ENCODE measurements around the gene AHRR. TPM values are rescaled to one million over a fixed set of nuclear protein-coding genes. Genes with fewer than 3 reads are reported as not detected.

AHRR gene
- total RNA-seq, 1 donor from 2014 or later = 0.53 TPM

- Histone ChIP-seq H3K4me3 (ENCODE audit: low read depth, low read length) (no peak overlapping the region), H3K36me3 (ENCODE audit: control insufficient read depth, insufficient read depth, low read length) (peaks cover 30% of the 10 kb centered on the region), H3K27me3 (ENCODE audit: control insufficient read depth, insufficient read depth, low read length) (no peaks in the 10 kb centered on the region)
- FAIRE-seq = no peak
- DNase-seq (ENCODE audit: low read depth) = no peak
- TF ChIP-seq CTCF (IDR thresholded peaks at IDR 0.05; ENCODE audit: insufficient read depth, low read length, severe bottlenecking) = no peak
Measured at GRCh38 chr5:313265-313664, 8.2 kb upstream of the AHRR start.

- Histone ChIP-seq H3K36me3 (ENCODE audit: control insufficient read depth, insufficient read depth, low read length) (peaks cover 29% of the 10 kb centered on the region), H3K4me3 (ENCODE audit: low read depth, low read length) (no peak overlapping the region), H3K27me3 (ENCODE audit: control insufficient read depth, insufficient read depth, low read length) (no peaks in the 10 kb centered on the region)
- TF ChIP-seq CTCF (IDR thresholded peaks at IDR 0.05; ENCODE audit: insufficient read depth, low read length, severe bottlenecking) = no peak
- FAIRE-seq (no peak), DNase-seq (ENCODE audit: low read depth) (no peak)
Measured at GRCh38 chr5:313806-314376, 7.6 kb upstream of the AHRR start.

GRCh38 chr5:314676-315487 lies 6.6 kb upstream of the AHRR start:
- FAIRE-seq (peak; percentile 32), DNase-seq (ENCODE audit: low read depth) (no peak)
- Histone ChIP-seq H3K36me3 (ENCODE audit: control insufficient read depth, insufficient read depth, low read length) (peaks cover 24% of the 10 kb centered on the region), H3K4me3 (ENCODE audit: low read depth, low read length) (no peak overlapping the region), H3K27me3 (ENCODE audit: control insufficient read depth, insufficient read depth, low read length) (peaks cover 4% of the 10 kb centered on the region)
- TF ChIP-seq CTCF (IDR thresholded peaks at IDR 0.05; ENCODE audit: insufficient read depth, low read length, severe bottlenecking) = no peak

- peaks cover 6% of the 10 kb centered on the region for H3K27me3 ChIP-seq (ENCODE audit: control insufficient read depth, insufficient read depth, low read length)
- H3K36me3 ChIP-seq (ENCODE audit: control insufficient read depth, insufficient read depth, low read length) = peaks cover 18% of the 10 kb centered on the region
- no peak overlapping the region for H3K4me3 ChIP-seq (ENCODE audit: low read depth, low read length)
- DNase-seq (ENCODE audit: low read depth) = no peak
- no peak for FAIRE-seq
- no peak for TF ChIP-seq CTCF (IDR thresholded peaks at IDR 0.05; ENCODE audit: insufficient read depth, low read length, severe bottlenecking)
Measured at GRCh38 chr5:315488-316209, 5.9 kb upstream of the AHRR start.

- DNase-seq (ENCODE audit: low read depth) = no peak
- no peak for TF ChIP-seq CTCF (IDR thresholded peaks at IDR 0.05; ENCODE audit: insufficient read depth, low read length, severe bottlenecking)
- H3K27me3 ChIP-seq (ENCODE audit: control insufficient read depth, insufficient read depth, low read length) = peaks cover 13% of the 10 kb centered on the region
- FAIRE-seq = peak; percentile 58
- H3K4me3 ChIP-seq (ENCODE audit: low read depth, low read length) = no peak overlapping the region
- peaks cover 12% of the 10 kb centered on the region for H3K36me3 ChIP-seq (ENCODE audit: control insufficient read depth, insufficient read depth, low read length)
Measured at GRCh38 chr5:316210-317085, 5.1 kb upstream of the AHRR start.
